Epidermal melanocyte (primary cell): Measurements from ENCODE around the gene STX7.

Source experiments
- DNase-seq: peaks from one replicate; pipeline ENCODE4 v3.0.0; 2011; ENCODE audit warnings: low spot score; ENCODE audit not compliant: insufficient read length

The STX7 gene

GRCh38 chr6:132478266-132478665, 34.6 kb downstream of the STX7 start:
- no peak for DNase-seq

DNA sequence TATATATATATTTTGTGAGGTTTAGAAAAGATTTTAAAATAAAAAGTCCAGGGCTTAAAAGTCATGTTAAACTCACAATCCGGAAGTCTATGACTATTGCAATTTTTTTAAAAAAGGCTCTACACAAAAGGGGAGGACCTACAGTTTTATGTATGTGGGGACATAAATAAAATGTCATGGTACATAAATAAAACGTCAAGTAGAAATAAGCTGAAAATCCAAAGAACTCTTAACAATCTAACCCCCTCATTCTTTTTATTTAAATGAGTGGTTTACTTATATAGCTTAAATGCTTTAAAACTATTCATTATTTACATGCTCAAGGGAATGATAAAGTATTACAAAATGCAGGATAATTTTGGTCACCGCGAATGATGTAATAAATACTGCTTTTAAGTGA, 36.2 kb downstream of the STX7 start:
- no peak for DNase-seq

DNA sequence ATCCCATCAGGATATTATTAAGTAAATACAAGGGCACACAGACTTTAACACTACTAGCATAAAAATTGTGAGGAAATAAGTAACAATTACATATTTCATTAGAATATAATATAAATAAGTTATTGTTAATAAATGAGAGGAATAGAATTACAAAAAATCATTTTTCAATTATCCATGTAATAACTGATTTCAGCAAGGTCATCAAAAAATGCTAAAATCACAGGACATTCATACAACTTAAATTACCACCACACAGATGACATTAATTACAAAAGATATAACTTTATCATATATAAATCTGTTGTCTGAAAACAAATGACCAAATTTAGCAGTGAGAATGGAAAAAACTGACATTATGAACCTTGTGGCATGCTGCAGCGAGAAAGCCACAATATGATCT, 37.0 kb downstream of the STX7 start:
- DNase-seq, result no peak

DNA sequence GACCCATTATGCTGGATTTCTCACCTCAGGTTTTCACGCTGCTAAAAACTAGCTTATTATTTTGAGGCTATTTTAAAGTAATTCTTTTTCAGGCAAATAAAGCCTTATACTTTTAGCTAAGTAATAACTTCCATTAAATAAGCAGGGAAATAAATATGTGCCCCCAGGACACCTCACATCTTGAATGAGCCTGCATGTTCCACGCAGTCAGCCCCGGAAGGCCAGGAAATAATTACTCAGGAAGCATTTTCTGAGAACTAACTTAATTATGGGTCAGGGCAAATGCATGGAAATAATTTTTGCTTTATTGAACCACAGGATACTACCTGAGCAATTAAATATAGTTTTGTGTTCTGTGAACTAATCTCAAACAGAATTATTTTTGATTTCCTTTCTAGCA, 41.1 kb downstream of the STX7 start:
- no peak for DNase-seq

DNA sequence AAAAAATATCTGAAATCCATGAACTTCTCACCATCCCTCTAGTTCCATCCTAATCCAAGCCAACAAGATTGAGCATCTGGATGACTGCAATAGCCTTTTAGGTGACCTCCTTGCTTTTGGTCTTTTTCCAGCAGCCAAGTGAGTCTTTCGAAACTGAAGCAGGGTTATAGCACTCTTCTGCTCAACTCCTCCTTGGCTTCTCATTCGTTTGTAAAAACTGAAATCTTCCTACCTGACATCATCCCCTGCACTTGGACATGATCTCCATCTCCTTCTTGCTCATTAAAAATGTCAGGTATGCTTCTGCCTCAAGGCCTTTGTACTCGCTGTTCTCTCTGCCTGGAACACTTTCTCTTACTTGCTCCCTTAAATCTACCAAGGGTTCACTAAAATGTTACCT, 46.0 kb downstream of the STX7 start:
- DNase-seq, result no peak

DNA sequence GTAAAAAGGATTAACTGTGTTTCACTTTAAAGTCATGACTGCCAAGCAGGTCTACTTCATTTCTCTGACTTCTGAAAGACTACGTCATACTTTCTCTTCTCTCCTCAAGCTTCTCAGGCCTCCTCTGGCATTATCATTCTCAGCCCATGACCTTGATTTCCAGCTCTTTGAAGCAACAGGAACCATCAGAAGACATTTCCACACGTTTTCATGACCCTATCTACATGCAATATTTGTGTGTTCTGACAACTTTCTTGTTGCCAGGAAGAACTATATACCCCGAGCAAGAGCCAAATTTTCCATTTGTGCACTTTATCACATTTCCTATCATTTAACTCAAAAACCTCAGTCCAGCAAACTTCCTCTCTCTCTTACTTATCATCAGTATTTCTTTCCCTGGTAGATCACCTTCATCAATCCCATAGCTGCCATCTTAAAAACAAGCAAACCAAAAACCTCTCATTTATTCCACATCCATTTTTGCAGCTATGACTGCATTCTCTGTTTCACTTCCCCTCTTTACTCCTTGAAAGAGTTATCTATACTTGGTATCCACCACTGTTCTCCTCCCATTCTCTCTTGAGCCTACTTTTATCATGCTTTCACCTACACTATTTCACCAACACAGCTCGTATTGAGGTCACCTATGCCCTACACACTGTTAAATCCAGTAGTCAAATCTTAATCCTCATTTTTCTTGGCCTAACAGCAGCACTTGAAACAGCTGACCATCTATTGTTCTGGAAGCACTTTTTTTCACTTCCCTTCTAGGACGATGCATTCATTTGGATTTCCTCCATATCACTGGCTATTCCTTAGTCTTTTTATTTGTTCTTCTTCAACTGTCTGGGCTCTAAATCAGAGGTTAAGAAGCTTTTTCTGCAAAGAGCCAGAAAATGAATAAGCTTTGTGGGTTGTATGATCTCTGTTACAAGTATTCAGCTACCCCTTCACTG, 47.1 kb downstream of the STX7 start:
- no peak for DNase-seq

GRCh38 chr6:132464538-132465256, 48.2 kb downstream of the STX7 start:
- DNase-seq, result no peak

- DNase-seq, result no peak
These were observed 51.0 kb downstream of the STX7 start for GRCh38 chr6:132461958-132462357.

- DNase-seq, result no peak
These were observed 53.3 kb downstream of the STX7 start for GRCh38 chr6:132459605-132459952.

GRCh38 chr6:132458887-132459604, 53.9 kb downstream of the STX7 start:
- DNase-seq, result no peak

DNA sequence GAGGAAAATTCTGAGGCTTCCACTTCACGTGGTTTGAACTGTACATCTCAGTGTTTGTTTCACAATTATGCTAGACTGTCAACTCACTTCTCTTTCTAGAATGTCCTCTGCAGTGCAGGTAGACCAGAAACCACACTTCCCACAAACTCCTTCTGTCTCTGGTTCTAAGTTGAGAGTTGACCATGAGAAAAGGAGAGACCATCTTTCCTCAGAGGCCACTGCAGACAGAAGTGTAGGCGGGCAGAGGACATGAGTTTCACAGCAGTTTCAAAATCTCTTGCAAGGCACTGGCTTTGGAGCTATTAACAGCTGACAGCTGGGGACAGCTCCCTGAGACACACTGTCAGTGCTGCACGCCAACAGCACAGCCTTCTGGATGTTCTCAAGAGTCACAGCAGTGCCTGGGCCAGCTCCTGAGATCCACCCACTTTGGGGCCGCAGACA, 56.2 kb downstream of the STX7 start:
- DNase-seq, result no peak

DNA sequence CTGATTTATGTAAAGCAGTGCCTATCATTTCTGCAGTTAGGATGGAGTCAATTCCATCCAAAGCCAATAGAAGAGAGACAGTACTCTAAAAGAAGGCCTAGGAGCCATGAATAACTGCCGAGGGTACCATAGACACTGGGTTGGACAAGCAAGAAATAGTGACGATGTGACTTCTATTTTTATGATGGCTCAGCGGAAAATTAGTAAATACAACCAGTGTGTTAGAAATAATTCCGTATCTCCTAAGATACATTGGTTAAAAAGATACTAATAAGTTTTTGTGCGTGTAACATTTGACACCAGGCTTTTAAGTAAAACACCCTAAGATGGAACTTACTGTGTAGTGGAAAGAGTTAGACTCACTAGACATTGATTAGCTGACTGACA, 66.1 kb downstream of the STX7 start:
- no peak for DNase-seq

DNA sequence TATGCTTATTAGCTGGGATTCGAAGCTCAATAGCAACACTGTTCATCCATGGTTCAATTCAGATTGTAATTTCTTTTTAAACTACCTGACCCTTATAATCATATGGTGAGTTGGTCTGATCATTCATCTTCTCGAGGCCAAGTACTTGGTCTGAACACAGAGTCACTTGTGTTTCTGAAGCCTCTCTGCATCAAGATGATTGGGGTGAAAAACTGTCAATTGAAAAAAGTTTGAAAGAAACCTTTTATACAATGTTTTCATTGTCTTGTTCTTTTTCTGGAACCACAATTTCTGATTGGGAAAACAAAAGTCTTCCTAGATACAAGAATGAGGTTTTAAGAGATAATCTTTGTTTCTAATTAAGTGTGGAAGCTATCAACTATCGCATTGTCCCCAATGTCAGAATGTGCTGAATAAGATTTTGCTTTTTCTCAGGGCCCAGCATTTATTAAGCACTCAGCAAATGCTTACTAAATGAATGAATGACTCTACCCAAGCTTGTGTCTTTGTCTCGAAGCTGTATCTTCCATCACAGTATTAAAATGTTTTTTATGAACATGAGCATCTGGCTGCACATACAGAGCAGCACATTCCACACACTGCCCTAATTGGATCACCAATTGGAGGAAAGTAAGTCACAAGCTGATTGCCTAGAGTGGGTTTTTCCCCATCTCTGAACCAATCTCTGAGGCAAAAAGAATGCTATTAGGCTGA, 66.6 kb downstream of the STX7 start:
- no peak for DNase-seq

GRCh38 chr6:132445201-132445951, 67.5 kb downstream of the STX7 start:
- no peak for DNase-seq

- DNase-seq, result no peak
These were observed 69.7 kb downstream of the STX7 start for GRCh38 chr6:132443206-132443605.

DNA sequence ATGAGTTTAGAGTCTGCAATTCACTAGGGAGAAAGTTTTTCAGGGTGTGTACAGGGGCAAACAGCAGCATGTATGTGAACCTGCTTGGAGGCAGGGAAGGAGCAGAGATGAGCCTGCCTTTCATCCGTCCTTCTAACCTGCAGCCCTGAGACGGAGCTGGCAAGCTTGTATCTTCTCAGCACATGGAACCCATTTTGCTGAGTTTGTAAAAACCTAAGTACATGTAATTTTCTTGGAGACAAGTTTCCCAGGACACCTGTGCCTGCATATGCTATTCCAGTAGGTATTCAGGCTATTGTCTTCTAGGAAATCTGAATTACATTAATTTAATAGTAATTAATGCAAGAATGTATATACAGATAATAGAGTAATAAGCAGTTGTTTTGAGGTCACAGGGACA, 82.8 kb downstream of the STX7 start:
- no peak for DNase-seq

- DNase-seq, result no peak
These were observed 87.7 kb downstream of the STX7 start for GRCh38 chr6:132425176-132425575.

GRCh38 chr6:132423839-132424238, 89.1 kb downstream of the STX7 start:
- DNase-seq, result no peak

DNA sequence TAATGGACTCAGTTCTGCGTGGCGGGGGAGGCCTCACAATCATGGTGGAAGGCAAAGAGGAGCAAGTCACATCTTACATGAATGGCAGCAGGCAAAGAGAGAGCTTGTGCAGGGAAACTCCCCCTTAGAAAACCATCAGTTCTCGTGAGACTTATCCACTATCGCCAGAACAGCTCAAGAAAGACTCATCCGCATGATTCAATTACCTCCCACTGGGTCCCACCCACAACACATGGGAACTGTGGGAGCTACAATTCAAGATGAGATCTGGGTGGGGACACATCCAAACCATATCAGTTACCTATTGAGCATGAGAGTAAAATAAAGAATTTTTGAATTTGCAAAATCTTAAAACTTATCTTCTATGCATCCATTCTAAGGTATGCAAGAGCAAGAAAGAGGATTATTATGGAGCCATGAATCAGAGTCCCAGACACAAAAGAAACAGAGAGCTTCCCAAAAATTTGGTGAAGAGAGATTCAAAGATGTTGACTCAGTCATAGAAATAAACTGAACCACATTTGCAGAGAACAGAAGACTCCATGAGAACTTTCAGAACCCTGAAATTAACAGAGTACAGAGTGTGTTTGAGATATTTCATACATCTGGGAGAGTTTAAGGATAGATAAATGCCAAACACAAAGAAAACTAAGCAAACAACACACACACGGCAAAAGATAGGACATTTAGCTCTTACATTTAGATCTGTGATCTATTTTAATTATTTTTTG, 94.5 kb downstream of the STX7 start:
- no peak for DNase-seq

- no peak for DNase-seq
These were observed 98.2 kb downstream of the STX7 start for GRCh38 chr6:132414761-132415160.
